Right lobe of liver (tissue), 4 donors: ENCODE data around the gene BMAL1.

Experiments
- POLR2A ChIP-seq: fragments of 450-650 bp; IDR thresholded peaks from one replicate; pipeline ENCODE4 v1.6.1; 2017; ENCODE audit warnings: antibody characterized with exemption, mild to moderate bottlenecking
- TF ChIP-seq, protein P1 (sequence below), 4 donors: fragments of 200-600 bp in 3 of 4; fragments of 450-650 bp in 1 of 4; IDR thresholded peaks; one replicate each; pipeline versions ENCODE4 v1.5.1 to v1.8.0; 2016 to 2022; ENCODE audit warnings: antibody characterized with exemption in 4 of 4, mild to moderate bottlenecking in 2 of 4
- donor health status: DM: no; HTN: no; CAD: no.
- donor health status: DM: no; HTN: no; CAD: no.
- donor health status: DM: no; HTN: yes; CAD: no.

DNA sequence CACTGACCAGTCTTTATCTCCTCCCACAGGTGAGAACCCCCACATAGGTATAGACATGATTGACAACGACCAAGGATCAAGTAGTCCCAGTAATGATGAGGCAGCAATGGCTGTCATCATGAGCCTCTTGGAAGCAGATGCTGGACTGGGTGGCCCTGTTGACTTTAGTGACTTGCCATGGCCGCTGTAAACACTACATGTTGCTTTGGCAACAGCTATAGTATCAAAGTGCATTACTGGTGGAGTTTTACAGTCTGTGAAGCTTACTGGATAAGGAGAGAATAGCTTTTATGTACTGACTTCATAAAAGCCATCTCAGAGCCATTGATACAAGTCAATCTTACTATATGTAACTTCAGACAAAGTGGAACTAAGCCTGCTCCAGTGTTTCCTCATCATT lies 109.0 kb downstream of the BMAL1 start:
- TF ChIP-seq, protein P1, sequence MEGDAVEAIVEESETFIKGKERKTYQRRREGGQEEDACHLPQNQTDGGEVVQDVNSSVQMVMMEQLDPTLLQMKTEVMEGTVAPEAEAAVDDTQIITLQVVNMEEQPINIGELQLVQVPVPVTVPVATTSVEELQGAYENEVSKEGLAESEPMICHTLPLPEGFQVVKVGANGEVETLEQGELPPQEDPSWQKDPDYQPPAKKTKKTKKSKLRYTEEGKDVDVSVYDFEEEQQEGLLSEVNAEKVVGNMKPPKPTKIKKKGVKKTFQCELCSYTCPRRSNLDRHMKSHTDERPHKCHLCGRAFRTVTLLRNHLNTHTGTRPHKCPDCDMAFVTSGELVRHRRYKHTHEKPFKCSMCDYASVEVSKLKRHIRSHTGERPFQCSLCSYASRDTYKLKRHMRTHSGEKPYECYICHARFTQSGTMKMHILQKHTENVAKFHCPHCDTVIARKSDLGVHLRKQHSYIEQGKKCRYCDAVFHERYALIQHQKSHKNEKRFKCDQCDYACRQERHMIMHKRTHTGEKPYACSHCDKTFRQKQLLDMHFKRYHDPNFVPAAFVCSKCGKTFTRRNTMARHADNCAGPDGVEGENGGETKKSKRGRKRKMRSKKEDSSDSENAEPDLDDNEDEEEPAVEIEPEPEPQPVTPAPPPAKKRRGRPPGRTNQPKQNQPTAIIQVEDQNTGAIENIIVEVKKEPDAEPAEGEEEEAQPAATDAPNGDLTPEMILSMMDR (IDR thresholded peaks at IDR 0.05), result no peak
- TF ChIP-seq POLR2A, result no peak
